GM21367 (cell line): ENCODE measurements around the gene MRPL17.

Experiments
- ATAC-seq: cut with Tn5 transposase; IDR thresholded peaks from one replicate; pipeline ENCODE4 v1.9.1; 2021; ENCODE audit not compliant: unreplicated experiment

Gene MRPL17

GRCh38 chr11:6655020-6655789 lies 27.9 kb downstream of the MRPL17 start:
- no peak for ATAC-seq

GRCh38 chr11:6654281-6655019 lies 28.7 kb downstream of the MRPL17 start:
- ATAC-seq, result no peak

GRCh38 chr11:6653656-6654055 lies 29.5 kb downstream of the MRPL17 start:
- no peak for ATAC-seq

- ATAC-seq, result no peak
Observed at GRCh38 chr11:6653097-6653496, 30.0 kb downstream of the MRPL17 start.

- no peak for ATAC-seq
Observed at GRCh38 chr11:6652182-6652581, 31.0 kb downstream of the MRPL17 start.

GRCh38 chr11:6650980-6651379 lies 32.2 kb downstream of the MRPL17 start:
- ATAC-seq, result no peak

GRCh38 chr11:6650104-6650503 lies 33.0 kb downstream of the MRPL17 start:
- no peak for ATAC-seq

GRCh38 chr11:6648501-6648900 lies 34.6 kb downstream of the MRPL17 start:
- ATAC-seq, result no peak

- ATAC-seq, result no peak
Observed at GRCh38 chr11:6647836-6648235, 35.3 kb downstream of the MRPL17 start.

- ATAC-seq, result peak; percentile 76
Observed at GRCh38 chr11:6646918-6647679, 36.0 kb downstream of the MRPL17 start.

GRCh38 chr11:6646576-6646917 lies 36.6 kb downstream of the MRPL17 start:
- no peak for ATAC-seq

GRCh38 chr11:6646071-6646470 lies 37.1 kb downstream of the MRPL17 start:
- no peak for ATAC-seq

GRCh38 chr11:6642957-6643356 lies 40.2 kb downstream of the MRPL17 start:
- ATAC-seq, result no peak

- ATAC-seq, result no peak
Observed at GRCh38 chr11:6640985-6641701, 42.0 kb downstream of the MRPL17 start.

- no peak for ATAC-seq
Observed at GRCh38 chr11:6640036-6640984, 42.8 kb downstream of the MRPL17 start.

GRCh38 chr11:6638429-6638828 lies 44.7 kb downstream of the MRPL17 start:
- no peak for ATAC-seq

- ATAC-seq, result no peak
Observed at GRCh38 chr11:6637871-6638270, 45.3 kb downstream of the MRPL17 start.

GRCh38 chr11:6636480-6636879 lies 46.7 kb downstream of the MRPL17 start:
- no peak for ATAC-seq

- no peak for ATAC-seq
Observed at GRCh38 chr11:6635082-6635932, 47.8 kb downstream of the MRPL17 start.
